NCI-H526 (cell line): ENCODE measurements around the gene MCM6.
"Not testable (repeated sequence)": the region's sequence is repeated elsewhere in the genome, so short reads cannot be mapped to it uniquely, and the experiment has no call there.

Experiments used
- DNase-seq, 2 experiments: peaks; one replicate each; lab custom pipeline; 2025; lab: John Stamatoyannopoulos, UW

The MCM6 gene

GRCh38 chr2:135876066-135876711, at the start of gene MCM6:
Gene MCM6, minus strand, starts transcription at chr2:135876443. Its CDS starts 78 bp downstream, at chr2:135876365.
- DNase-seq, result peak; percentile 98 to 99

GRCh38 chr2:135925571-135925970, 49.3 kb upstream of the MCM6 start:
- DNase-seq, result no peak

GRCh38 chr2:135916207-135916606, 40.0 kb upstream of the MCM6 start:
- peak; percentile 47 to 71 for DNase-seq

- DNase-seq, result no peak
Observed at GRCh38 chr2:135914485-135914884, 38.2 kb upstream of the MCM6 start.

GRCh38 chr2:135913727-135914365, 37.6 kb upstream of the MCM6 start:
- DNase-seq, result peak; percentile 7 to 59

- DNase-seq, result no peak
Observed at GRCh38 chr2:135909976-135910375, 33.7 kb upstream of the MCM6 start.

- no peak for DNase-seq
Observed at GRCh38 chr2:135905679-135906078, 29.4 kb upstream of the MCM6 start.

- DNase-seq, result no peak
Observed at GRCh38 chr2:135904341-135904989, 28.2 kb upstream of the MCM6 start.

- DNase-seq, result no peak
Observed at GRCh38 chr2:135903650-135904049, 27.4 kb upstream of the MCM6 start.

GRCh38 chr2:135899567-135899966, 23.3 kb upstream of the MCM6 start:
- DNase-seq, result no peak

- DNase-seq, result no peak
Observed at GRCh38 chr2:135898234-135898786, 22.1 kb upstream of the MCM6 start.

GRCh38 chr2:135894930-135895329, 18.7 kb upstream of the MCM6 start:
- DNase-seq, result no peak

- peak; percentile 46 to 64 for DNase-seq
Observed at GRCh38 chr2:135893374-135893794, 17.1 kb upstream of the MCM6 start.

GRCh38 chr2:135890835-135891234, 14.6 kb upstream of the MCM6 start:
- no peak for DNase-seq

- no peak for DNase-seq
Observed at GRCh38 chr2:135890149-135890548, 13.9 kb upstream of the MCM6 start.

- not testable (repeated sequence) for DNase-seq
Observed at GRCh38 chr2:135888587-135888986, 12.3 kb upstream of the MCM6 start.

- no peak for DNase-seq
Observed at GRCh38 chr2:135885709-135886108, 9.5 kb upstream of the MCM6 start.

GRCh38 chr2:135882415-135882814, 6.2 kb upstream of the MCM6 start:
- DNase-seq, result no peak

- DNase-seq, result not testable (repeated sequence)
Observed at GRCh38 chr2:135876770-135877169, 527 bp upstream of the MCM6 start.

- DNase-seq, result peak; percentile 43 to 68
Observed at GRCh38 chr2:135875491-135876065, 665 bp downstream of the MCM6 start.

GRCh38 chr2:135874777-135875365, 1.4 kb downstream of the MCM6 start:
- DNase-seq, result no peak

GRCh38 chr2:135870571-135870970, 5.7 kb downstream of the MCM6 start:
- DNase-seq, result no peak
